Umbilical cord (tissue), 2 donors: ENCODE results near the gene KIF5A. TPM values are rescaled to one million over a fixed set of nuclear protein-coding genes. Genes with fewer than 3 reads are reported as not detected.

ENCODE experiments used
- DNase-seq: peaks from one replicate; pipeline ENCODE4 v3.0.0-alpha.2; 2015; ENCODE audit warnings: low spot score
- total RNA-seq: library from RNA; depleted of rRNA; stranded (reverse); fragments of >200 nt; gene quantifications from one replicate; pipeline ENCODE4 v1.2.3, GENCODE V29; 2014; ENCODE audit warnings: low replicate concordance; ENCODE audit not compliant: insufficient read depth

KIF5A gene
- total RNA-seq, 1 donor from 2014 or later: 2.2 TPM

DNA sequence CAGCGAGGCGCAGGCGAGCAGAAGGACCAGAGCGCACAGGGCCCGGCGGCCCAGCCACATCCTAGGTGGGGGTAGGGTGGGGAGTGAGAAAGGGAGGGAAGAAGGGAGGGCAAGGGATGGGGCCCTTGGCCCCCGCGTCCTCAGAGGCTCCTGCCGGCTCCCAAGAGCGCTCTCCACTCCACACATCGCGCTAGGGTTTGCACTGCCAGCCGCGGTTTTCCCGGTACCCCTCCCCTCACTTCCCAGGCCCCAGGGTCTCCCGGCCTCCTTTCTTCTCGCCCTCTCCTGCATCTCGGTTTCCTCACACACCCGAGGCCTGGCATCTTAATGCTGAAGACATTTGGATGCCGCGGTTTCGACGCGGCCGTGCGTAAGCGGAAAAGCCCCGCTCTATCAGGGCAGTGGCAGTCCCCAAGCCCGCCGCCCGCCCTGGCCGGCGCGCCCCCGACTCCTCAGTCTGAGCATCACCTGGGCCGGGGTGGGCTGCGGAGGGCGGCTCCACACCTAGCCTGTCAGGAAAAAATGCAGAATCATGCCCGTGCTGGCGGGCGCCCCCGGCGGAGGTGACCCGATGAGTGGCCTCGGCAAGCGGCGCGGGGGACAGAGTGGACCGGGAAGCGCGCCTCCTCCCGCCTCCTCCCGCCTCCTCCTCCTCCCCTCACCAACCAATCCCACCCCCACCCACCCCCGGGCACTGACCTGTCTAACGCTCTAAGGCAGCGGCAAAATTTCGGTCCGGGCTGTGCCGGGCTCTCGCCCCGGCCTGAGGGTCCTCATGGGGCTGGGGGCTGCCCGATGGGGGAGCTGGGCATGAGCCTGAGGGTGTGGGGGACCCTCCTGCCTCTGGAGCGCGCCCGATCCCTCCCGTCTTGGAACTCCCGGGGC is 82.5 kb downstream of the KIF5A start:
- DNase-seq: no peak

DNA sequence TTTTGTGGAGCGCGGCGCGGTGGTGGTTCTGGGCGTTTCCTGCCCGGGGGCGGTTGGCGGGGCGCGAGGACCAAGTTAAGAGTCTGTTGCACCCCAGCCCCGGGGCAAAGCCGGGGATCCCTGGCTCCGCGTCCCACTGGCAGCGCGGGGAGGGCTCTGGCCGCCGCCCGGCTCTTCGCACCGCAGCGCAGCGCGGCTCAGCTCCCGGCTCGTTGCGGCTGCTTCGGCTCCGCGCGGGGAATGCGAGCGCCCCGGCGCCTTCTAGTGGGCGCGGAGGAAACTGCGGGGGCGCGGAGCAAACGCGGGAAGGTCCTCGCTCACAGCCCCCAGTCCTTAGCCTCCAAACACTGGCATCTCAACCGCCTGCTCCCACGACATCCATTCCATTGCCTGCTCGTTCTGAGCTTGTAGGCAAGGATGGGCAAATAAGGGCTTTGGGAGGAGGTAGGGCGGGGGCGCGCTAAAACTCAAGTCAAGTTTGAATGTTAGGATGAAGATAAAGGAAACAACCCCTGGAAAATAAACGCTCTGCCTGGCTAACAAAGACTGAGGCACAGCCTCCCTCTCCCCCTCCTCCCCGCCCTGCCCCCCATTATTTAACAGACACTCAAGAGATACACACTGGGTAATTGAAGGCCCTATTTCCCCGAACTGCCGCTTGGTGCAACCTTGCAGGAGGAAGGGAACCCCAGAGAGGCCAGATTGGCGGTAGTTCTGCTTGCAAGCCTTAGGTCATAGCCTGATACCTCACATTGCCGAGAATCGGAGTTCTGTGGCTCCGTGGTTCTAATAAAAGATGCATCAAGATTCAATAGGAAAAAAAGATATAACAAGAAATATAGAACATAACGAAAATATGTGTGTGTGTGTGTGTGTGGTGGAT is 83.4 kb downstream of the KIF5A start, which contains the start of gene B4GALNT1:
B4GALNT1 (minus strand) TSS at position 244 of the 883 bp plus-strand sequence. CDS start 1,069 bp downstream, outside the sequence.
- DNase-seq: peak; percentile 53

Other genes starting within 250 kb of the KIF5A start
- 3.9 TPM for gene R3HDM2, start 119.0 kb upstream of the KIF5A start, total RNA-seq
- gene INHBC, start 115.3 kb upstream of the KIF5A start, total RNA-seq: not detected
- 1.4 TPM for gene INHBE, start 94.7 kb upstream of the KIF5A start, total RNA-seq
- 3.6 TPM for gene GLI1, start 90.3 kb upstream of the KIF5A start, total RNA-seq
- gene ARHGAP9, start 70.2 kb upstream of the KIF5A start, total RNA-seq: 6.7 TPM
- 41.7 TPM for gene MARS1, start 62.0 kb upstream of the KIF5A start, total RNA-seq
- gene DDIT3, start 29.5 kb upstream of the KIF5A start, total RNA-seq: 20.7 TPM
- gene MBD6, start 27.2 kb upstream of the KIF5A start, total RNA-seq: 1.9 TPM
- 64.0 TPM for gene DCTN2, start 2.9 kb upstream of the KIF5A start, total RNA-seq
- gene PIP4K2C, start 41.1 kb downstream of the KIF5A start, total RNA-seq: 12.5 TPM
- 17.6 TPM for gene DTX3, start 54.8 kb downstream of the KIF5A start, total RNA-seq
- gene ARHGEF25, start 61.4 kb downstream of the KIF5A start, total RNA-seq: 101 TPM
- 1.4 TPM for gene B4GALNT1, start 83.2 kb downstream of the KIF5A start, total RNA-seq
- gene OS9, start 144.1 kb downstream of the KIF5A start, total RNA-seq: 150 TPM
- 1.4 TPM for gene AGAP2, start 188.7 kb downstream of the KIF5A start, total RNA-seq
- gene TSPAN31, start 195.0 kb downstream of the KIF5A start, total RNA-seq: 50.1 TPM
- gene CDK4, start 202.3 kb downstream of the KIF5A start, total RNA-seq: 62.1 TPM
- 7.7 TPM for gene MARCHF9, start 205.1 kb downstream of the KIF5A start, total RNA-seq
- not detected for gene CYP27B1, start 217.0 kb downstream of the KIF5A start, total RNA-seq
- not detected for gene METTL1, start 222.1 kb downstream of the KIF5A start, total RNA-seq
- gene EEF1AKMT3, start 222.6 kb downstream of the KIF5A start, total RNA-seq: 1.4 TPM
- gene TSFM, start 232.7 kb downstream of the KIF5A start, total RNA-seq: 7.0 TPM